Activated naive CD8-positive, alpha-beta T cell treated with anti-CD3 and anti-CD28 coated beads for 36 hours (primary cell): ENCODE data around the gene TENT5C. TPM values are rescaled to one million over a fixed set of nuclear protein-coding genes. Genes with fewer than 3 reads are reported as not detected.

Source experiments
- DNase-seq: peaks from one replicate; pipeline ENCODE4 v3.0.0; 2021
- H3K27ac Mint-ChIP-seq: one replicate; pipeline ENCODE4 v1.8.0; 2022; ENCODE audit warnings: mild to moderate bottlenecking, moderate library complexity, mixed read lengths
- H3K27me3 Mint-ChIP-seq: one replicate; pipeline ENCODE4 v1.8.0; 2022; ENCODE audit warnings: mild to moderate bottlenecking, mixed read lengths
- H3K36me3 Mint-ChIP-seq: one replicate; pipeline ENCODE4 v1.8.0; 2021; ENCODE audit warnings: mild to moderate bottlenecking, mixed read lengths
- H3K4me1 Mint-ChIP-seq: one replicate; pipeline ENCODE4 v1.8.0; 2021; ENCODE audit warnings: mixed read lengths
- H3K4me3 Mint-ChIP-seq: one replicate; pipeline ENCODE4 v1.8.0; 2022; ENCODE audit warnings: mild to moderate bottlenecking, moderate library complexity, mixed read lengths
- H3K9me3 Mint-ChIP-seq: one replicate; pipeline ENCODE4 v1.8.0; 2022; ENCODE audit warnings: mixed read lengths
- total RNA-seq, 2 experiments: library from RNA; stranded (reverse); gene quantifications; one replicate each; pipeline ENCODE4 v1.2.3, GENCODE V29; 2021

The TENT5C gene
- total RNA-seq, 2 experiments from 2014 or later = 4.2 TPM

- peaks cover 1% of the 10 kb centered on the region for H3K36me3 Mint-ChIP-seq
- H3K4me1 Mint-ChIP-seq = peaks cover 40% of the 10 kb centered on the region
- peaks cover 49% of the 10 kb centered on the region for H3K27me3 Mint-ChIP-seq
- no peaks in the 10 kb centered on the region for H3K9me3 Mint-ChIP-seq
- DNase-seq = no peak
- H3K4me3 Mint-ChIP-seq = no peak overlapping the region
- no peak overlapping the region for H3K27ac Mint-ChIP-seq
Observed at GRCh38 chr1:117611894-117612483, 6.1 kb downstream of the TENT5C start.

GRCh38 chr1:117612517-117613248, 6.8 kb downstream of the TENT5C start:
- no peak overlapping the region for H3K27ac Mint-ChIP-seq
- no peaks in the 10 kb centered on the region for H3K9me3 Mint-ChIP-seq
- DNase-seq = no peak
- H3K36me3 Mint-ChIP-seq = peaks cover 4% of the 10 kb centered on the region
- H3K27me3 Mint-ChIP-seq = peaks cover 53% of the 10 kb centered on the region
- no peak overlapping the region for H3K4me3 Mint-ChIP-seq
- H3K4me1 Mint-ChIP-seq = peaks cover 36% of the 10 kb centered on the region

GRCh38 chr1:117613249-117613968, 7.6 kb downstream of the TENT5C start:
- Mint-ChIP-seq H3K36me3 (peaks cover 4% of the 10 kb centered on the region), H3K4me1 (peaks cover 36% of the 10 kb centered on the region), H3K4me3 (no peak overlapping the region), H3K9me3 (no peaks in the 10 kb centered on the region), H3K27ac (no peak overlapping the region), H3K27me3 (peaks cover 56% of the 10 kb centered on the region)
- DNase-seq = no peak

- Mint-ChIP-seq H3K4me3 (no peak overlapping the region), H3K27ac (no peak overlapping the region), H3K27me3 (peaks cover 52% of the 10 kb centered on the region), H3K9me3 (no peaks in the 10 kb centered on the region), H3K36me3 (peaks cover 4% of the 10 kb centered on the region), H3K4me1 (peaks cover 29% of the 10 kb centered on the region)
- no peak for DNase-seq
Observed at GRCh38 chr1:117613969-117614729, 8.3 kb downstream of the TENT5C start.

GRCh38 chr1:117615474-117615873, 9.6 kb downstream of the TENT5C start:
- no peaks in the 10 kb centered on the region for H3K9me3 Mint-ChIP-seq
- H3K27ac Mint-ChIP-seq = peak overlapping the region; percentile 8
- peak; percentile 24 for DNase-seq
- H3K4me3 Mint-ChIP-seq = peak overlapping the region; percentile 30
- H3K27me3 Mint-ChIP-seq = peaks cover 43% of the 10 kb centered on the region
- H3K36me3 Mint-ChIP-seq = peaks cover 4% of the 10 kb centered on the region
- peaks cover 29% of the 10 kb centered on the region for H3K4me1 Mint-ChIP-seq

GRCh38 chr1:117616356-117616755, 10.5 kb downstream of the TENT5C start:
- Mint-ChIP-seq H3K36me3 (peaks cover 4% of the 10 kb centered on the region), H3K27ac (no peak overlapping the region), H3K4me1 (peaks cover 29% of the 10 kb centered on the region), H3K9me3 (no peaks in the 10 kb centered on the region), H3K27me3 (peaks cover 43% of the 10 kb centered on the region), H3K4me3 (no peak overlapping the region)
- DNase-seq = no peak

- Mint-ChIP-seq H3K4me3 (no peak overlapping the region), H3K27ac (no peak overlapping the region), H3K9me3 (no peaks in the 10 kb centered on the region), H3K4me1 (peaks cover 29% of the 10 kb centered on the region), H3K27me3 (peaks cover 43% of the 10 kb centered on the region), H3K36me3 (peaks cover 4% of the 10 kb centered on the region)
- no peak for DNase-seq
Observed at GRCh38 chr1:117616967-117617366, 11.1 kb downstream of the TENT5C start.

- peaks cover 25% of the 10 kb centered on the region for H3K4me1 Mint-ChIP-seq
Observed at GRCh38 chr1:117618450-117619122, 12.7 kb downstream of the TENT5C start.

GRCh38 chr1:117620440-117620839, 14.6 kb downstream of the TENT5C start:
- H3K4me3 Mint-ChIP-seq = no peak overlapping the region
- DNase-seq = no peak
- H3K27ac Mint-ChIP-seq = no peak overlapping the region
- H3K4me1 Mint-ChIP-seq = peaks cover 20% of the 10 kb centered on the region
- H3K36me3 Mint-ChIP-seq = peaks cover 21% of the 10 kb centered on the region
- H3K27me3 Mint-ChIP-seq = peaks cover 22% of the 10 kb centered on the region
- H3K9me3 Mint-ChIP-seq = no peaks in the 10 kb centered on the region

More at GRCh38 chr1:117618450-117619122, 12.7 kb downstream of the TENT5C start:
- H3K9me3 Mint-ChIP-seq = no peaks in the 10 kb centered on the region
- H3K27me3 Mint-ChIP-seq = peaks cover 39% of the 10 kb centered on the region
- H3K36me3 Mint-ChIP-seq = peaks cover 11% of the 10 kb centered on the region
- no peak overlapping the region for H3K4me3 Mint-ChIP-seq
- no peak overlapping the region for H3K27ac Mint-ChIP-seq
- DNase-seq = no peak

- Mint-ChIP-seq H3K4me1 (peaks cover 11% of the 10 kb centered on the region), H3K27ac (no peak overlapping the region), H3K27me3 (peaks cover 19% of the 10 kb centered on the region), H3K36me3 (peaks cover 21% of the 10 kb centered on the region), H3K9me3 (no peaks in the 10 kb centered on the region), H3K4me3 (no peak overlapping the region)
- DNase-seq = no peak
Observed at GRCh38 chr1:117621316-117621715, 15.5 kb downstream of the TENT5C start.

- Mint-ChIP-seq H3K27me3 (peaks cover 11% of the 10 kb centered on the region), H3K4me3 (no peak overlapping the region), H3K27ac (no peak overlapping the region), H3K9me3 (no peaks in the 10 kb centered on the region), H3K4me1 (peaks cover 6% of the 10 kb centered on the region), H3K36me3 (peaks cover 17% of the 10 kb centered on the region)
- no peak for DNase-seq
Observed at GRCh38 chr1:117622726-117623125, 16.9 kb downstream of the TENT5C start.

- H3K27me3 Mint-ChIP-seq = peaks cover 8% of the 10 kb centered on the region
- no peak overlapping the region for H3K27ac Mint-ChIP-seq
- DNase-seq = no peak
- peaks cover 3% of the 10 kb centered on the region for H3K4me1 Mint-ChIP-seq
- peaks cover 17% of the 10 kb centered on the region for H3K36me3 Mint-ChIP-seq
- H3K4me3 Mint-ChIP-seq = no peak overlapping the region
- H3K9me3 Mint-ChIP-seq = no peaks in the 10 kb centered on the region
Observed at GRCh38 chr1:117623141-117623540, 17.3 kb downstream of the TENT5C start.

- DNase-seq = no peak
- Mint-ChIP-seq H3K27me3 (peaks cover 5% of the 10 kb centered on the region), H3K4me3 (no peak overlapping the region), H3K27ac (no peak overlapping the region), H3K4me1 (no peaks in the 10 kb centered on the region), H3K36me3 (peaks cover 17% of the 10 kb centered on the region), H3K9me3 (no peaks in the 10 kb centered on the region)
Observed at GRCh38 chr1:117623698-117624097, 17.9 kb downstream of the TENT5C start.

- DNase-seq = no peak
- Mint-ChIP-seq H3K27me3 (peaks cover 8% of the 10 kb centered on the region), H3K4me3 (no peak overlapping the region), H3K9me3 (no peaks in the 10 kb centered on the region), H3K36me3 (peaks cover 16% of the 10 kb centered on the region), H3K27ac (no peak overlapping the region), H3K4me1 (peaks cover 2% of the 10 kb centered on the region)
Observed at GRCh38 chr1:117627546-117628130, 21.8 kb downstream of the TENT5C start.
